IMR-90 (cell line): ENCODE measurements around the gene OPRL1. TPM values are rescaled to one million over a fixed set of nuclear protein-coding genes. Genes with fewer than 3 reads are reported as not detected.

Experiments used
- ATAC-seq: fragments of 200-7000 bp; cut with Tn5 transposase; 2 replicates; pipeline ENCODE4 v1.9.1; 2020; ENCODE audit warnings: low read depth, mild to moderate bottlenecking, moderate library complexity
- BruUV-seq: library from RNA; stranded (reverse); fragments of 400-500 nt; replicated peaks from 2 replicates; lab custom pipeline; 2021; lab: Mats Ljungman, UMichigan
- CTCF ChIA-PET: fragments of 300-600 bp; formaldehyde crosslinking; extraction: SDS; loops from one replicate; lab custom pipeline; 2021; ENCODE audit warnings: antibody characterized with exemption; lab: Yijun Ruan, JAX
- POLR2A ChIA-PET: fragments of 300-600 bp; sonication (Branson Sonifier 250); formaldehyde crosslinking; loops from one replicate; lab custom pipeline; 2022; ENCODE audit warnings: antibody characterized with exemption; ENCODE audit not compliant: unreplicated experiment; lab: Charles Lee
- DNase-seq: peaks from one replicate; pipeline ENCODE4 v3.0.0; 2013
- H2AFZ ChIP-seq: replicated peaks from 2 replicates; pipeline ENCODE3; 2013; ENCODE audit warnings: low read length, mild to moderate bottlenecking; ENCODE audit not compliant: poor library complexity
- H2AK5ac ChIP-seq: 2 replicates; pipeline ENCODE4 v1.6.1; 2013; ENCODE audit warnings: low read depth, low read length, inconsistent platforms
- H2AK9ac ChIP-seq: replicated peaks from 2 replicates; pipeline ENCODE3; 2013; ENCODE audit warnings: mild to moderate bottlenecking, low read depth, low read length, moderate library complexity; ENCODE audit not compliant: poor library complexity
- H2BK120ac ChIP-seq: 2 replicates; pipeline ENCODE4 v1.6.1; 2013; ENCODE audit warnings: low read depth, low read length, inconsistent platforms
- H2BK15ac ChIP-seq: 3 replicates; pipeline ENCODE4 v1.6.1; 2013; ENCODE audit warnings: low read depth, low read length, inconsistent platforms
- H2BK20ac ChIP-seq: 2 replicates; pipeline ENCODE4 v1.6.1; 2013; ENCODE audit warnings: low read depth, mild to moderate bottlenecking, inconsistent platforms, low read length, moderate library complexity
- H2BK5ac ChIP-seq: 2 replicates; pipeline ENCODE4 v1.6.1; 2013; ENCODE audit warnings: mild to moderate bottlenecking, low read depth, low read length, inconsistent platforms; ENCODE audit not compliant: poor library complexity, severe bottlenecking
- H3K14ac ChIP-seq: replicated peaks from 2 replicates; pipeline ENCODE4 v1.6.1; 2013; ENCODE audit warnings: low read depth, low read length, inconsistent platforms
- H3K18ac ChIP-seq: 2 replicates; pipeline ENCODE4 v1.6.1; 2013; ENCODE audit warnings: low read depth, low read length, control low read depth
- H3K23ac ChIP-seq: 2 replicates; pipeline ENCODE4 v1.6.1; 2013; ENCODE audit warnings: low read depth, low read length, inconsistent platforms
- H3K27ac ChIP-seq: 2 replicates; pipeline ENCODE4 v1.5.1; 2013; ENCODE audit warnings: mild to moderate bottlenecking, control low read depth, low read length; ENCODE audit not compliant: insufficient read depth
- H3K27me3 ChIP-seq: 2 replicates; pipeline ENCODE4 v1.6.1; 2013; ENCODE audit warnings: low read length; ENCODE audit not compliant: control insufficient read depth, insufficient read depth
- H3K36me3 ChIP-seq: 2 replicates; pipeline ENCODE4 v1.6.1; 2013; ENCODE audit warnings: low read length, mixed read lengths; ENCODE audit not compliant: control insufficient read depth, insufficient read depth
- H3K4ac ChIP-seq: 2 replicates; pipeline ENCODE4 v1.6.1; 2013; ENCODE audit warnings: low read depth, low read length, inconsistent platforms
- H3K4me1 ChIP-seq: 2 replicates; pipeline ENCODE4 v1.6.1; 2013; ENCODE audit warnings: low read length, mixed read lengths; ENCODE audit not compliant: control insufficient read depth, insufficient read depth
- H3K4me2 ChIP-seq: 2 replicates; pipeline ENCODE4 v1.6.1; 2013; ENCODE audit warnings: low read depth, mild to moderate bottlenecking, control low read depth, low read length, moderate library complexity
- H3K4me3 ChIP-seq: 2 replicates; pipeline ENCODE4 v1.5.1; 2013; ENCODE audit warnings: low read depth, mild to moderate bottlenecking, control low read depth, low read length, moderate library complexity; ENCODE audit not compliant: insufficient read depth
- H3K56ac ChIP-seq: 2 replicates; pipeline ENCODE4 v1.6.1; 2013; ENCODE audit warnings: low read length, inconsistent platforms; ENCODE audit not compliant: insufficient read depth; ENCODE audit errors: extremely low read depth
- H3K79me1 ChIP-seq, 2 experiments: 2 replicates each; pipeline ENCODE4 v1.6.1; 2013; ENCODE audit warnings: low read length in 2 of 2, inconsistent platforms in 1 of 2, low read depth in 1 of 2
- H3K9ac ChIP-seq: 2 replicates; pipeline ENCODE4 v1.6.1; 2013; ENCODE audit warnings: low read depth, low read length, control low read depth
- H3K9me1 ChIP-seq: 2 replicates; pipeline ENCODE4 v1.6.1; 2013; ENCODE audit warnings: low read length, inconsistent platforms; ENCODE audit not compliant: insufficient read depth
- H3K9me3 ChIP-seq: 2 replicates; pipeline ENCODE4 v1.6.1; 2013; ENCODE audit warnings: low read length; ENCODE audit not compliant: control insufficient read depth, insufficient read depth
- H4K20me1 ChIP-seq: 2 replicates; pipeline ENCODE4 v1.6.1; 2013; ENCODE audit warnings: low read length, inconsistent platforms; ENCODE audit not compliant: insufficient read depth
- H4K5ac ChIP-seq: 2 replicates; pipeline ENCODE4 v1.6.1; 2013; ENCODE audit warnings: mild to moderate bottlenecking, low read depth, low read length, control low read depth
- H4K8ac ChIP-seq, 2 experiments: 2 replicates each; pipeline ENCODE4 v1.6.1; 2013; ENCODE audit warnings: low read depth in 2 of 2, low read length in 2 of 2, control low read depth in 1 of 2, inconsistent platforms in 1 of 2
- H4K91ac ChIP-seq: 2 replicates; pipeline ENCODE4 v1.6.1; 2013; ENCODE audit warnings: low read depth, low read length, inconsistent platforms; ENCODE audit not compliant: insufficient read depth
- BHLHE40 ChIP-seq: fragments of 150-350 bp; IDR thresholded peaks from 2 replicates; pipeline ENCODE4 v1.6.1; 2016; ENCODE audit warnings: mild to moderate bottlenecking, low read depth, low read length
- POLR2A ChIP-seq: IDR thresholded peaks from 2 replicates; pipeline ENCODE4 v1.6.1; 2012; ENCODE audit warnings: mild to moderate bottlenecking, low read depth, low read length
- WGBS, 2 experiments: methylation state at CpG; one replicate each; pipeline versions ENCODE4 v1.1.5 to v1.1.7; 2013; ENCODE audit warnings: missing lambda C conversion rate in 2 of 2; ENCODE audit not compliant: insufficient read length in 1 of 2; ENCODE audit errors: extremely low coverage in 2 of 2; 5-methylcytosine and 5-hydroxymethylcytosine counted together
- dilution Hi-C: fragments of 300-500 bp; cut with HindIII; formaldehyde crosslinking; loops from one replicate; pipeline ENCODE4 v1.14.3; 2018; ENCODE audit warnings: low sequenced_read_pairs; ENCODE audit not compliant: unreplicated experiment
- in situ Hi-C: fragments of 300-500 bp; cut with MboI; formaldehyde crosslinking; loops from 3 replicates; pipeline ENCODE4 v1.14.3; 2019; ENCODE audit warnings: low sequenced_read_pairs, inconsistent platforms, mixed read lengths
- intact Hi-C: fragments of 100-400 bp; cut with micrococcal nuclease; formaldehyde crosslinking; loops from 2 replicates; pipeline ENCODE4 v1.10.0; 2022
- polyA plus RNA-seq, 3 experiments: library from polyadenylated mRNA; depleted of rRNA; stranded (reverse); fragments of >200 nt; gene quantifications; 2 replicates each; pipeline ENCODE4 v1.2.3, GENCODE V29; 2012; ENCODE audit warnings: low replicate concordance in 1 of 3
- total RNA-seq: library from RNA; depleted of rRNA; stranded (reverse); fragments of >200 nt; gene quantifications from 2 replicates; pipeline ENCODE4 v1.2.3, GENCODE V29; 2012

The OPRL1 gene
- total and polyA plus RNA-seq, 2 of the 4 experiments (the other 2 are of a cell fraction) = 0.36 to 1.2 TPM

DNA sequence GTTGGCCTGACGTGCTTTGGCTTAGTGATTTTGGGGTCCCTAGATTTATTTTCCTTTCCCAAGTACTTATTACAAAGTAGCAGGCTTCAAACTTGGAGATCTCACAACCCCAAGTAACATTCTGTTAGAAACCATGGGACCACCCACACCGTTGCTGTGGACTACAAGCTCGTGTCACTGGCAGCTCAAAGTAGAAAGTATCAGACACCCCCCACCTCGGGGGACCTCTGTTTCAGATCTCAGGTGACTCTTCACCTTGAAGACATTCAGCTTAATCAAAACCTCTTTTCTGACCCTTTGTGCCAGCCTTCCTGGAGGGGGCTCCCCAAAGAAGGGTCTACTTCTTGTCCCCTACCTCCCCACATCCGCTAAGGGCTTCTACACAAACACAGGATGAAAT is 68.7 kb downstream of the OPRL1 start:
- no peaks in the 10 kb centered on the region for H3K79me1 ChIP-seq
- H3K4ac ChIP-seq = no peak overlapping the region
- intact Hi-C loops = no loop called here
- peaks cover 3% of the 10 kb centered on the region; the same call in 1 of the 2 replicates for H3K9me1 ChIP-seq
- H3K23ac ChIP-seq = no peak overlapping the region
- no peak overlapping the region for H2BK5ac ChIP-seq
- H3K9me3 ChIP-seq = peaks cover 11% of the 10 kb centered on the region
- DNase-seq (no peak), ATAC-seq (no peak)
- H2AK9ac ChIP-seq = no peak overlapping the region
- H3K4me2 ChIP-seq = no peak overlapping the region
- H3K56ac ChIP-seq = no peak overlapping the region
- no peak overlapping the region for H4K8ac ChIP-seq
- no peak overlapping the region for H2AK5ac ChIP-seq
- no peak overlapping the region for H4K91ac ChIP-seq
- no peak overlapping the region for H3K4me3 ChIP-seq
- H3K27ac ChIP-seq = no peak overlapping the region
- H3K4me1 ChIP-seq = no peaks in the 10 kb centered on the region
- dilution Hi-C loops = no loop called here
- TF ChIP-seq POLR2A = no peak
- TF ChIP-seq BHLHE40 = no peak
- peaks cover 9% of the 10 kb centered on the region for H3K27me3 ChIP-seq
- H2BK120ac ChIP-seq = no peak overlapping the region
- POLR2A ChIA-PET = no interaction called here
- in situ Hi-C loops = no loop called here
- no peaks in the 10 kb centered on the region; the same call in 1 of the 2 replicates for H4K20me1 ChIP-seq
- H2BK20ac ChIP-seq = no peak overlapping the region
- no peak overlapping the region for H2AFZ ChIP-seq
- WGBS, 2 experiments = 43% methylated on average over 3 of the region's 5 CpGs; no CpG with 5 or more reads in 1 of the 2 experiments
- no peak overlapping the region for H3K14ac ChIP-seq
- no peak overlapping the region for H4K5ac ChIP-seq
- no TSS peak for BruUV-seq
- no peak overlapping the region for H3K18ac ChIP-seq
- H3K36me3 ChIP-seq = no peaks in the 10 kb centered on the region
- H2BK15ac ChIP-seq = no peak overlapping the region
- no peak overlapping the region for H3K9ac ChIP-seq
- CTCF ChIA-PET = no interaction called here
